ENCODE measurements around the gene TPP1.

TPP1 gene

GRCh38 chr11:6652182-6652581, 33.0 kb upstream of the TPP1 start:
- DNase-seq (ENCODE audit: extremely low read depth, insufficient read length), result no peak
- Histone ChIP-seq H3K4me3 (replicated peaks; ENCODE audit: low read depth, low read length) (no peak overlapping the region), H3K36me3 (ENCODE audit: control insufficient read depth, insufficient read depth, low read length) (no peaks in the 10 kb centered on the region), H3K27me3 (replicated peaks; ENCODE audit: control insufficient read depth, insufficient read depth, low read length) (peaks cover 5% of the 10 kb centered on the region)
- no peak for TF ChIP-seq CTCF (IDR thresholded peaks at IDR 0.05; ENCODE audit: insufficient read depth, low read length, poor library complexity, severe bottlenecking)

- DNase-seq (ENCODE audit: extremely low read depth, insufficient read length), result no peak
- TF ChIP-seq CTCF (IDR thresholded peaks at IDR 0.05; ENCODE audit: insufficient read depth, low read length, poor library complexity, severe bottlenecking), result no peak
- peaks cover 5% of the 10 kb centered on the region for H3K27me3 ChIP-seq (replicated peaks; ENCODE audit: control insufficient read depth, insufficient read depth, low read length)
- no peak overlapping the region for H3K4me3 ChIP-seq (replicated peaks; ENCODE audit: low read depth, low read length)
- no peaks in the 10 kb centered on the region for H3K36me3 ChIP-seq (ENCODE audit: control insufficient read depth, insufficient read depth, low read length)
These were observed 31.8 kb upstream of the TPP1 start for GRCh38 chr11:6650980-6651379.

- Histone ChIP-seq H3K4me3 (replicated peaks; ENCODE audit: low read depth, low read length) (no peak overlapping the region), H3K36me3 (ENCODE audit: control insufficient read depth, insufficient read depth, low read length) (no peaks in the 10 kb centered on the region), H3K27me3 (replicated peaks; ENCODE audit: control insufficient read depth, insufficient read depth, low read length) (peaks cover 4% of the 10 kb centered on the region)
- TF ChIP-seq CTCF (IDR thresholded peaks at IDR 0.05; ENCODE audit: insufficient read depth, low read length, poor library complexity, severe bottlenecking), result no peak
- no peak for DNase-seq (ENCODE audit: extremely low read depth, insufficient read length)
These were observed 30.9 kb upstream of the TPP1 start for GRCh38 chr11:6650104-6650503.

- Histone ChIP-seq H3K27me3 (replicated peaks; ENCODE audit: control insufficient read depth, insufficient read depth, low read length) (no peaks in the 10 kb centered on the region; the same call in 1 of the 2 replicates), H3K36me3 (ENCODE audit: control insufficient read depth, insufficient read depth, low read length) (no peaks in the 10 kb centered on the region), H3K4me3 (replicated peaks; ENCODE audit: low read depth, low read length) (no peak overlapping the region)
- no peak for TF ChIP-seq CTCF (IDR thresholded peaks at IDR 0.05; ENCODE audit: insufficient read depth, low read length, poor library complexity, severe bottlenecking)
- no peak for DNase-seq (ENCODE audit: extremely low read depth, insufficient read length)
These were observed 29.3 kb upstream of the TPP1 start for GRCh38 chr11:6648501-6648900.

- DNase-seq (ENCODE audit: extremely low read depth, insufficient read length), result no peak
- Histone ChIP-seq H3K4me3 (replicated peaks; ENCODE audit: low read depth, low read length) (no peak overlapping the region), H3K27me3 (replicated peaks; ENCODE audit: control insufficient read depth, insufficient read depth, low read length) (no peaks in the 10 kb centered on the region), H3K36me3 (ENCODE audit: control insufficient read depth, insufficient read depth, low read length) (no peaks in the 10 kb centered on the region)
- no peak for TF ChIP-seq CTCF (IDR thresholded peaks at IDR 0.05; ENCODE audit: insufficient read depth, low read length, poor library complexity, severe bottlenecking)
These were observed 28.6 kb upstream of the TPP1 start for GRCh38 chr11:6647836-6648235.

Data from GM06990 (cell line).